Neural progenitor cell (in vitro differentiated cells): ENCODE data around the gene TCAIM. TPM values are rescaled to one million over a fixed set of nuclear protein-coding genes. Genes with fewer than 3 reads are reported as not detected.

Experiments
- DNase-seq: peaks from one replicate; pipeline ENCODE4 v3.0.0-alpha.2; 2016; ENCODE audit warnings: low spot score
- H2AFZ ChIP-seq: fragments of 200-600 bp; sonication (generic); replicated peaks from 2 replicates; pipeline ENCODE4 v1.6.1; 2016; ENCODE audit warnings: antibody characterized with exemption
- H3F3A ChIP-seq: fragments of 200-600 bp; sonication (generic); 2 replicates; pipeline ENCODE4 v1.6.1; 2016; ENCODE audit warnings: antibody characterized with exemption, low read depth
- H3K27ac ChIP-seq: fragments of 200-600 bp; sonication (generic); 2 replicates; pipeline ENCODE4 v1.5.1; 2016; ENCODE audit warnings: mild to moderate bottlenecking
- H3K27me3 ChIP-seq: fragments of 200-600 bp; sonication (generic); 2 replicates; pipeline ENCODE4 v1.6.1; 2016; ENCODE audit warnings: mild to moderate bottlenecking, moderate library complexity
- H3K36me3 ChIP-seq: fragments of 200-600 bp; sonication (generic); 2 replicates; pipeline ENCODE4 v1.5.1; 2016
- H3K4me1 ChIP-seq: fragments of 200-600 bp; sonication (generic); 2 replicates; pipeline ENCODE4 v1.6.1; 2016; ENCODE audit warnings: mixed run types
- H3K4me2 ChIP-seq: fragments of 200-600 bp; sonication (generic); 2 replicates; pipeline ENCODE4 v1.6.1; 2016
- H3K4me3 ChIP-seq: fragments of 200-600 bp; sonication (generic); 2 replicates; pipeline ENCODE4 v1.5.1; 2016
- H3K79me2 ChIP-seq: fragments of 200-600 bp; sonication (generic); 2 replicates; pipeline ENCODE4 v1.6.1; 2016; ENCODE audit warnings: low read depth
- H3K9ac ChIP-seq: fragments of 200-600 bp; sonication (generic); 2 replicates; pipeline ENCODE4 v1.6.1; 2016
- H3K9me3 ChIP-seq: fragments of 200-600 bp; sonication (generic); 2 replicates; pipeline ENCODE4 v1.5.1; 2016; ENCODE audit warnings: low read depth
- H4K20me1 ChIP-seq: fragments of 200-600 bp; sonication (generic); 2 replicates; pipeline ENCODE4 v1.6.1; 2016; ENCODE audit warnings: low read depth
- H3K27ac Mint-ChIP-seq: 3 replicates; pipeline ENCODE4 v1.8.0; 2021; ENCODE audit warnings: mixed read lengths
- H3K27me3 Mint-ChIP-seq: 2 replicates; pipeline ENCODE4 v1.8.0; 2022; ENCODE audit warnings: low read depth, mild to moderate bottlenecking, inconsistent platforms, moderate library complexity, mixed read lengths; ENCODE audit not compliant: insufficient read depth
- H3K36me3 Mint-ChIP-seq: 3 replicates; pipeline ENCODE4 v1.8.0; 2021; ENCODE audit warnings: mixed read lengths
- H3K4me1 Mint-ChIP-seq: 3 replicates; pipeline ENCODE4 v1.8.0; 2021; ENCODE audit warnings: mixed read lengths
- H3K4me3 Mint-ChIP-seq: 3 replicates; pipeline ENCODE4 v1.8.0; 2021; ENCODE audit warnings: mild to moderate bottlenecking, moderate library complexity, mixed read lengths
- H3K9me3 Mint-ChIP-seq: 3 replicates; pipeline ENCODE4 v1.8.0; 2020; ENCODE audit warnings: mixed read lengths
- EZH2 ChIP-seq: fragments of 200-600 bp; sonication (generic); IDR thresholded peaks from 2 replicates; pipeline ENCODE4 v1.6.1; 2017; ENCODE audit warnings: antibody characterized with exemption, mild to moderate bottlenecking, moderate library complexity
- EZH2phosphoT487 ChIP-seq: fragments of 200-600 bp; sonication (generic); IDR thresholded peaks from 2 replicates; pipeline ENCODE4 v1.6.1; 2017; ENCODE audit warnings: antibody characterized with exemption
- total RNA-seq: library from RNA; depleted of rRNA; stranded (reverse); fragments of >200 nt; gene quantifications from 2 replicates; pipeline ENCODE4 v1.2.3, GENCODE V29; 2015; ENCODE audit warnings: low replicate concordance
- TF ChIP-seq, protein P1 (sequence below): fragments of 200-600 bp; sonication (generic); IDR thresholded peaks from 2 replicates; pipeline ENCODE4 v1.5.1; 2017; ENCODE audit warnings: antibody characterized with exemption, mild to moderate bottlenecking

Gene TCAIM
- total RNA-seq, 1 donor from 2014 or later, result 31.8 TPM

GRCh38 chr3:44321335-44321734 is 17.2 kb upstream of the TCAIM start:
- Mint-ChIP-seq H3K4me3 (no peak overlapping the region), H3K4me1 (no peaks in the 10 kb centered on the region), H3K36me3 (no peaks in the 10 kb centered on the region), H3K9me3 (no peaks in the 10 kb centered on the region), H3K27me3 (peaks cover 2% of the 10 kb centered on the region), H3K27ac (no peak overlapping the region)
- Histone ChIP-seq H3K36me3 (no peaks in the 10 kb centered on the region), H3K9me3 (no peaks in the 10 kb centered on the region), H3K9ac (no peak overlapping the region), H3K27ac (no peak overlapping the region), H3K79me2 (no peaks in the 10 kb centered on the region), H2AFZ (no peak overlapping the region), H3K4me2 (no peak overlapping the region), H3K4me3 (no peak overlapping the region), H4K20me1 (no peaks in the 10 kb centered on the region), H3K27me3 (no peaks in the 10 kb centered on the region), H3F3A (no peaks in the 10 kb centered on the region), H3K4me1 (no peaks in the 10 kb centered on the region)
- no peak for DNase-seq
- no peak for TF ChIP-seq EZH2
- TF ChIP-seq, protein P1, sequence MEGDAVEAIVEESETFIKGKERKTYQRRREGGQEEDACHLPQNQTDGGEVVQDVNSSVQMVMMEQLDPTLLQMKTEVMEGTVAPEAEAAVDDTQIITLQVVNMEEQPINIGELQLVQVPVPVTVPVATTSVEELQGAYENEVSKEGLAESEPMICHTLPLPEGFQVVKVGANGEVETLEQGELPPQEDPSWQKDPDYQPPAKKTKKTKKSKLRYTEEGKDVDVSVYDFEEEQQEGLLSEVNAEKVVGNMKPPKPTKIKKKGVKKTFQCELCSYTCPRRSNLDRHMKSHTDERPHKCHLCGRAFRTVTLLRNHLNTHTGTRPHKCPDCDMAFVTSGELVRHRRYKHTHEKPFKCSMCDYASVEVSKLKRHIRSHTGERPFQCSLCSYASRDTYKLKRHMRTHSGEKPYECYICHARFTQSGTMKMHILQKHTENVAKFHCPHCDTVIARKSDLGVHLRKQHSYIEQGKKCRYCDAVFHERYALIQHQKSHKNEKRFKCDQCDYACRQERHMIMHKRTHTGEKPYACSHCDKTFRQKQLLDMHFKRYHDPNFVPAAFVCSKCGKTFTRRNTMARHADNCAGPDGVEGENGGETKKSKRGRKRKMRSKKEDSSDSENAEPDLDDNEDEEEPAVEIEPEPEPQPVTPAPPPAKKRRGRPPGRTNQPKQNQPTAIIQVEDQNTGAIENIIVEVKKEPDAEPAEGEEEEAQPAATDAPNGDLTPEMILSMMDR, result no peak
- no peak for TF ChIP-seq EZH2phosphoT487

DNA sequence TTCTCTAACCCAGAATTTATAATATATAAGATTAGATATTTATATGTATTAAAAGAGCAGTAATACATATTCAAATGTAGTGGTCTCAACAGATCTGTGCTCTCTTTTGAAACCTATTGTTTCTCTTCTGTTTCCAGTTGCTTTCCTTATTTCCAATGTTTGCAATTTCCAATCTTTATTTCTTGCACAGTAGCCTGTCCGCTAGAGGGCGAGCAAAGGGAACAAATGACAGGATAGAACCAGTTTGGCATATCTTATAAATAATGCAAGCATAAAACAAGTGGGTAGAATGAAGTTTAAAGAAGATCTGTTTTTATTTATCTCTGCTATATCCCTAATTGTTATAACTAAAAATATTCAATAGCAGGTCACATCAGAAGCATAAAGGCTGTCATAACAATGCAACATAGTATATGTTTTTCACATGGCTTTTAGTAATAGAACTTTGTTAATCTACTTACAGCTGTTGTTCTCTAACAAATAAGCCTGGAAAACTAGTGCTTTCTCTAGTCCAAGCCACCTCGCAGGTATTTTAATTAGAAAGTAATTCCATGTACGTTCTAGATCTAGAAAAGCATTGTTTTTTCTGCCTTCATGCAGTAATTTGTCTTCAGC is 15.1 kb upstream of the TCAIM start:
- Histone ChIP-seq H3K9me3 (no peaks in the 10 kb centered on the region), H3K27me3 (no peaks in the 10 kb centered on the region), H2AFZ (no peak overlapping the region), H3K36me3 (no peaks in the 10 kb centered on the region), H3K79me2 (no peaks in the 10 kb centered on the region), H3K27ac (no peak overlapping the region), H3K4me2 (no peak overlapping the region), H3K4me1 (no peaks in the 10 kb centered on the region), H3K4me3 (no peak overlapping the region), H3F3A (no peaks in the 10 kb centered on the region), H4K20me1 (no peaks in the 10 kb centered on the region), H3K9ac (no peak overlapping the region)
- Mint-ChIP-seq H3K4me3 (no peak overlapping the region), H3K27ac (no peak overlapping the region), H3K27me3 (no peaks in the 10 kb centered on the region), H3K4me1 (no peaks in the 10 kb centered on the region), H3K9me3 (no peaks in the 10 kb centered on the region), H3K36me3 (no peaks in the 10 kb centered on the region)
- DNase-seq, result peak; percentile 66
- no peak for TF ChIP-seq EZH2phosphoT487
- TF ChIP-seq, protein P1, result peak; percentile 92

DNA sequence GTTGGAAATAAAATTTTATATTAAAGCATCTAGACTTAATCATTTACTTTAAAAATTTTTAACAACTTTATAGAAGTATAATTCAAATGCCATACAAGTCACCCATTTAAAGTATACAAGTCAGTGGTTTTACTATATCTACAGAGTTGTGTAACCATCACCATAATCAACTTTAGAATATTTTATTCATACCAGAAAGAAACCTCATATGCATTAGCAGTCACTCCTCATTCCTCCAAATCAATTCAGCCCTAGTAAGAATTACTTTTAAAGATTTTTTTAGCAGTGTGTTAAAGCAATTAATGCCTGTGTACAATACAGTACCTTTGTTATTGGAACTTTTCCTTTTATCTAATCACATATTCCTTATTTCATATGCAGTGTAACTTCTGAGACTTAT is 14.0 kb upstream of the TCAIM start:
- no peaks in the 10 kb centered on the region for H3K4me1 Mint-ChIP-seq
- no peaks in the 10 kb centered on the region for H3K4me1 ChIP-seq
- no peak overlapping the region for H3K4me3 Mint-ChIP-seq
- H3K27me3 Mint-ChIP-seq, result no peaks in the 10 kb centered on the region
- H3K27ac Mint-ChIP-seq, result no peak overlapping the region
- no peaks in the 10 kb centered on the region for H3K36me3 Mint-ChIP-seq
- TF ChIP-seq EZH2phosphoT487 (no peak), EZH2 (no peak)
- TF ChIP-seq, protein P1, result no peak
- no peaks in the 10 kb centered on the region for H3K79me2 ChIP-seq
- H3K9me3 Mint-ChIP-seq, result no peaks in the 10 kb centered on the region
- H3F3A ChIP-seq, result no peaks in the 10 kb centered on the region
- H4K20me1 ChIP-seq, result no peaks in the 10 kb centered on the region
- no peaks in the 10 kb centered on the region for H3K9me3 ChIP-seq
- no peaks in the 10 kb centered on the region for H3K36me3 ChIP-seq
- H3K27me3 ChIP-seq, result no peaks in the 10 kb centered on the region
- no peak overlapping the region for H3K27ac ChIP-seq
- no peak overlapping the region for H2AFZ ChIP-seq
- no peak overlapping the region for H3K4me3 ChIP-seq
- H3K4me2 ChIP-seq, result no peak overlapping the region
- no peak overlapping the region for H3K9ac ChIP-seq
- no peak for DNase-seq
